Measurements from ENCODE around the gene FRMPD2. TPM values are rescaled to one million over a fixed set of nuclear protein-coding genes. Genes with fewer than 3 reads are reported as not detected.

The FRMPD2 gene
- total and polyA plus RNA-seq, 2 of the 4 experiments (the other 2 are of a cell fraction), result 0.18 TPM; not detected in 1

GRCh38 chr10:48235501-48235900 lies 39.0 kb downstream of the FRMPD2 start:
- CTCF ChIA-PET, result interaction anchor here (1.0 kb wide), 1 partner anchor 9 kb away, joined by 9 read pairs; no protein-coding TSS in a partner anchor
- Histone ChIP-seq H3K27me3 (ENCODE audit: control insufficient read depth, insufficient read depth, low read length) (peaks cover 22% of the 10 kb centered on the region), H2BK20ac (ENCODE audit: low read depth, low read length) (no peak overlapping the region), H2AFZ (replicated peaks; ENCODE audit: low read length, poor library complexity) (no peak overlapping the region), H2AK9ac (replicated peaks; ENCODE audit: low read depth, low read length, poor library complexity) (no peak overlapping the region), H3K4me3 (ENCODE audit: insufficient read depth, low read depth, low read length) (no peak overlapping the region), H2BK120ac (ENCODE audit: low read depth, low read length) (no peak overlapping the region), H2BK15ac (ENCODE audit: low read depth, low read length) (no peak overlapping the region), H3K79me1 (ENCODE audit: low read depth in 1 of 2, low read length in 2 of 2) (no peaks in the 10 kb centered on the region), H4K5ac (ENCODE audit: low read depth, low read length) (no peak overlapping the region), H3K36me3 (ENCODE audit: control insufficient read depth, insufficient read depth, low read length) (no peaks in the 10 kb centered on the region), H4K91ac (ENCODE audit: insufficient read depth, low read depth, low read length) (no peak overlapping the region), H4K8ac (ENCODE audit: low read depth in 2 of 2, low read length in 2 of 2) (no peak overlapping the region), H3K18ac (ENCODE audit: low read depth, low read length) (no peak overlapping the region), H2AK5ac (ENCODE audit: low read depth, low read length) (no peak overlapping the region), H3K27ac (ENCODE audit: insufficient read depth, low read length) (no peak overlapping the region), H3K56ac (ENCODE audit: extremely low read depth, insufficient read depth, low read length) (no peak overlapping the region), H4K20me1 (ENCODE audit: insufficient read depth, low read length) (no peaks in the 10 kb centered on the region), H3K4me1 (ENCODE audit: control insufficient read depth, insufficient read depth, low read length) (no peaks in the 10 kb centered on the region), H2BK5ac (ENCODE audit: low read depth, low read length, poor library complexity, severe bottlenecking) (no peak overlapping the region), H3K9ac (ENCODE audit: low read depth, low read length) (no peak overlapping the region), H3K9me1 (ENCODE audit: insufficient read depth, low read length) (no peaks in the 10 kb centered on the region), H3K4me2 (ENCODE audit: low read depth, low read length) (no peak overlapping the region), H3K4ac (ENCODE audit: low read depth, low read length) (no peak overlapping the region), H3K9me3 (ENCODE audit: control insufficient read depth, insufficient read depth, low read length) (no peaks in the 10 kb centered on the region), H3K23ac (ENCODE audit: low read depth, low read length) (no peak overlapping the region), H3K14ac (replicated peaks; ENCODE audit: low read depth, low read length) (no peak overlapping the region)
- DNase-seq (no peak), ATAC-seq (ENCODE audit: low read depth) (no peak)
- no peak for TF ChIP-seq RFX5 (IDR thresholded peaks at IDR 0.05; ENCODE audit: low read depth, low read length)
- no peak for TF ChIP-seq SMC3 (IDR thresholded peaks at IDR 0.05; ENCODE audit: low read depth, low read length)
- TF ChIP-seq MXI1 (IDR thresholded peaks at IDR 0.05; ENCODE audit: borderline replicate concordance, low read depth, low read length), result no peak
- TF ChIP-seq ELK1 (IDR thresholded peaks at IDR 0.05; ENCODE audit: borderline replicate concordance, low read depth, low read length), result no peak
- TF ChIP-seq CEBPB (IDR thresholded peaks at IDR 0.05; ENCODE audit: low read depth, low read length), result no peak
- no peak for TF ChIP-seq RAD21 (IDR thresholded peaks at IDR 0.05; ENCODE audit: low read length)
- TF ChIP-seq RCOR1 (IDR thresholded peaks at IDR 0.05; ENCODE audit: insufficient replicate concordance, low read length), result no peak
- TF ChIP-seq FOS (IDR thresholded peaks at IDR 0.05; ENCODE audit: low read depth, low read length), result no peak
- no CpG with 5 or more reads among the region's 4 CpGs for WGBS, 2 experiments (ENCODE audit: extremely low coverage in 2 of 2, insufficient read length in 1 of 2)
- BruUV-seq (replicated peaks), result no TSS peak
- dilution Hi-C loops (cut with HindIII; ENCODE audit: low sequenced_read_pairs, unreplicated experiment) (no loop called here), in situ Hi-C loops (cut with MboI; ENCODE audit: low sequenced_read_pairs) (no loop called here), intact Hi-C loops (cut with micrococcal nuclease) (no loop called here)
- POLR2A ChIA-PET (ENCODE audit: unreplicated experiment), result no interaction called here
